OCI-LY1 (cell line): Measurements from ENCODE around the gene TSEN34.
"Not testable (repeated sequence)": the region's sequence is repeated elsewhere in the genome, so short reads cannot be mapped to it uniquely, and the experiment has no call there.

Experiments used
- H2AFZ ChIP-seq: fragments of 200-600 bp; sonication (generic), shearing (Covaris generic); 2 replicates; pipeline ENCODE4 v1.6.0; 2014; ENCODE audit warnings: antibody characterized with exemption, mild to moderate bottlenecking, low read length
- H3F3A ChIP-seq: fragments of 200-600 bp; sonication (generic), shearing (Covaris generic); 2 replicates; pipeline ENCODE4 v1.6.0; 2014; ENCODE audit warnings: mild to moderate bottlenecking, antibody characterized with exemption, low read length, moderate library complexity; ENCODE audit not compliant: insufficient read depth
- H3K27ac ChIP-seq: fragments of 200-600 bp; sonication (generic); 2 replicates; pipeline ENCODE4 v1.5.1; 2014; ENCODE audit warnings: low read length, mixed run types, mild to moderate bottlenecking, low read depth; ENCODE audit not compliant: poor library complexity, severe bottlenecking
- H3K27me3 ChIP-seq: fragments of 200-600 bp; sonication (generic); 2 replicates; pipeline ENCODE4 v1.6.0; 2014; ENCODE audit warnings: antibody characterized with exemption, mild to moderate bottlenecking, low read length, moderate library complexity; ENCODE audit not compliant: insufficient read depth
- H3K36me3 ChIP-seq: fragments of 200-600 bp; sonication (generic); 2 replicates; pipeline ENCODE4 v1.6.1; 2014; ENCODE audit warnings: mild to moderate bottlenecking, antibody characterized with exemption, low read length, moderate library complexity, mixed read lengths; ENCODE audit not compliant: insufficient read depth
- H3K4me1 ChIP-seq: fragments of 200-600 bp; sonication (generic); 2 replicates; pipeline ENCODE4 v1.5.1; 2014; ENCODE audit warnings: mild to moderate bottlenecking, low read length, moderate library complexity; ENCODE audit not compliant: insufficient read depth, severe bottlenecking
- H3K4me2 ChIP-seq: fragments of 200-600 bp; sonication (generic), shearing (Covaris generic); 2 replicates; pipeline ENCODE4 v1.6.1; 2014; ENCODE audit warnings: low read length
- H3K4me3 ChIP-seq: fragments of 200-600 bp; sonication (generic); 2 replicates; pipeline ENCODE4 v1.5.1; 2014; ENCODE audit warnings: low read length, low read depth, mild to moderate bottlenecking, mixed read lengths; ENCODE audit not compliant: poor library complexity, severe bottlenecking
- H3K79me2 ChIP-seq: fragments of 200-600 bp; shearing (Covaris generic); 2 replicates; pipeline ENCODE4 v1.6.1; 2016; ENCODE audit warnings: mixed run types, low read length, mixed read lengths; ENCODE audit not compliant: insufficient read depth
- H3K9ac ChIP-seq: fragments of 200-600 bp; sonication (generic), shearing (Covaris generic); 2 replicates; pipeline ENCODE4 v1.6.1; 2014; ENCODE audit warnings: mild to moderate bottlenecking, low read length, mixed read lengths
- H3K9me2 ChIP-seq: fragments of 200-600 bp; sonication (generic), shearing (Covaris generic); 2 replicates; pipeline ENCODE4 v1.6.1; 2014; ENCODE audit warnings: low read depth, mild to moderate bottlenecking, low read length, mixed read lengths
- H3K9me3 ChIP-seq: fragments of 200-600 bp; shearing (Covaris generic); 2 replicates; pipeline ENCODE4 v1.6.1; 2014; ENCODE audit warnings: low read length, mixed read lengths
- H4K20me1 ChIP-seq: fragments of 200-600 bp; sonication (generic), shearing (Covaris generic); 2 replicates; pipeline ENCODE4 v1.6.0; 2016; ENCODE audit warnings: mild to moderate bottlenecking, low read length; ENCODE audit not compliant: insufficient read depth
- CTCF ChIP-seq: fragments of 200-600 bp; sonication (generic), shearing (Covaris generic); IDR thresholded peaks from 2 replicates; pipeline ENCODE4 v1.5.1; 2017; ENCODE audit warnings: mild to moderate bottlenecking, antibody characterized with exemption, low read length, moderate library complexity, mixed read lengths
- EZH2 ChIP-seq: fragments of 200-600 bp; sonication (generic), shearing (Covaris generic); IDR thresholded peaks from 2 replicates; pipeline ENCODE4 v1.8.0; 2017; ENCODE audit warnings: borderline replicate concordance, mixed run types, mild to moderate bottlenecking, antibody characterized with exemption, low read length, moderate library complexity, mixed read lengths

Gene TSEN34

GRCh38 chr19:54190503-54191010, 551 bp upstream of the TSEN34 start:
- H3K4me1 ChIP-seq = peaks cover 21% of the 10 kb centered on the region
- H3K4me2 ChIP-seq = peak overlapping the region; percentile 93
- H3K79me2 ChIP-seq = no peaks in the 10 kb centered on the region
- H3K36me3 ChIP-seq = peaks cover 16% of the 10 kb centered on the region; the same call in 1 of the 2 replicates
- no peak for TF ChIP-seq CTCF
- no peak for TF ChIP-seq EZH2
- H3F3A ChIP-seq = no peaks in the 10 kb centered on the region
- peak overlapping the region; percentile 82 for H3K4me3 ChIP-seq
- H3K27ac ChIP-seq = peak overlapping the region; percentile 92
- peak overlapping the region; percentile 80 for H3K9ac ChIP-seq
- no peaks in the 10 kb centered on the region for H3K27me3 ChIP-seq
- H3K9me3 ChIP-seq = no peaks in the 10 kb centered on the region
- H2AFZ ChIP-seq = no peak overlapping the region
- no peaks in the 10 kb centered on the region for H4K20me1 ChIP-seq
- no peaks in the 10 kb centered on the region for H3K9me2 ChIP-seq

- Histone ChIP-seq H3K4me3 (peak overlapping the region; percentile 82), H3K4me1 (peaks cover 21% of the 10 kb centered on the region), H2AFZ (no peak overlapping the region), H3K27ac (no peak overlapping the region), H3K9me2 (no peaks in the 10 kb centered on the region), H3K27me3 (no peaks in the 10 kb centered on the region), H3K9me3 (no peaks in the 10 kb centered on the region), H3F3A (no peaks in the 10 kb centered on the region), H3K4me2 (peak overlapping the region; percentile 93), H3K79me2 (no peaks in the 10 kb centered on the region), H3K9ac (peak overlapping the region; percentile 80), H3K36me3 (peaks cover 16% of the 10 kb centered on the region; the same call in 1 of the 2 replicates), H4K20me1 (no peaks in the 10 kb centered on the region)
- no peak for TF ChIP-seq CTCF
- no peak for TF ChIP-seq EZH2
Observed at GRCh38 chr19:54191811-54192453, 824 bp downstream of the TSEN34 start.

- Histone ChIP-seq H3K9ac (no peak overlapping the region), H3K4me2 (no peak overlapping the region)
Observed at GRCh38 chr19:54193011-54193410, 1.9 kb downstream of the TSEN34 start.

GRCh38 chr19:54194463-54194862, 3.4 kb downstream of the TSEN34 start:
- not testable (repeated sequence) for H3K9ac ChIP-seq, H3K9me2 ChIP-seq, H3K4me3 ChIP-seq, H3K27me3 ChIP-seq, H4K20me1 ChIP-seq, H3K4me2 ChIP-seq, H3K9me3 ChIP-seq, H3K27ac ChIP-seq, H3F3A ChIP-seq, H3K79me2 ChIP-seq, H2AFZ ChIP-seq
- H3K4me1 ChIP-seq = peaks cover 18% of the 10 kb centered on the region
- H3K36me3 ChIP-seq = peaks cover 16% of the 10 kb centered on the region; the same call in 1 of the 2 replicates

More at GRCh38 chr19:54193011-54193410, 1.9 kb downstream of the TSEN34 start:
- TF ChIP-seq CTCF = no peak
- TF ChIP-seq EZH2 = no peak
- no peak overlapping the region for H3K4me3 ChIP-seq
- no peaks in the 10 kb centered on the region for H3K9me2 ChIP-seq
- H3K27ac ChIP-seq = no peak overlapping the region
- no peaks in the 10 kb centered on the region for H3F3A ChIP-seq
- no peak overlapping the region for H2AFZ ChIP-seq
- H4K20me1 ChIP-seq = no peaks in the 10 kb centered on the region
- peaks cover 19% of the 10 kb centered on the region for H3K4me1 ChIP-seq
- H3K36me3 ChIP-seq = peaks cover 16% of the 10 kb centered on the region; the same call in 1 of the 2 replicates
- H3K27me3 ChIP-seq = no peaks in the 10 kb centered on the region
- no peaks in the 10 kb centered on the region for H3K9me3 ChIP-seq
- H3K79me2 ChIP-seq = no peaks in the 10 kb centered on the region
